ENCODE measurements around the gene CCDC85C.

The CCDC85C gene

GRCh38 chr14:99524091-99524661 lies 79.8 kb downstream of the CCDC85C start:
- peaks cover 40% of the 10 kb centered on the region for H3K4me1 ChIP-seq (ENCODE audit: control insufficient read depth, low read depth, low read length)
- H3K9ac ChIP-seq (ENCODE audit: low read length), result no peak overlapping the region
- no peaks in the 10 kb centered on the region for H3K27me3 ChIP-seq (ENCODE audit: control insufficient read depth, insufficient read depth, low read length)
- no peaks in the 10 kb centered on the region for H3K9me3 ChIP-seq (ENCODE audit: control insufficient read depth, low read depth, low read length)
- H3K36me3 ChIP-seq (ENCODE audit: control insufficient read depth, low read depth, low read length), result no peaks in the 10 kb centered on the region
- no peak overlapping the region for H3K27ac ChIP-seq (ENCODE audit: low read length)
- peak overlapping the region; percentile 20 for H3K4me3 ChIP-seq (ENCODE audit: low read length)

DNA sequence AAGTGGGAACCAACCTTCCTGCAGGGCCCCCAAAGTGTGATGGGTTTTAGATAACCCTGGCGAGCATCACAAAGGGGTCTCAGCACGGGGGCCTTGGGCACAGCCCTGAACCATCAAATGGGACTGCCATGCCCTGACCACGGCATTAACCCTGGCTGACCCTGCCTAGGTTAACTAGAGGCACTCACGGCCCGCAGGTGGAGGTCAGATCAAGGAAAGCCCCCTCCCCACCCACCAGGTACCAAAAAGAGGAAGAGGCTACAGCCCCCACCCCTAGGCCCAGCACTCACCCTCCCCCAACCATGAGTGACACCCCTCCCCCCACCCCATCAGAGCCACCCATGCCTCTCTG lies 80.3 kb downstream of the CCDC85C start:
- no peaks in the 10 kb centered on the region for H3K9me3 ChIP-seq (ENCODE audit: control insufficient read depth, low read depth, low read length)
- peaks cover 40% of the 10 kb centered on the region for H3K4me1 ChIP-seq (ENCODE audit: control insufficient read depth, low read depth, low read length)
- H3K36me3 ChIP-seq (ENCODE audit: control insufficient read depth, low read depth, low read length), result no peaks in the 10 kb centered on the region
- H3K9ac ChIP-seq (ENCODE audit: low read length), result no peak overlapping the region
- H3K27me3 ChIP-seq (ENCODE audit: control insufficient read depth, insufficient read depth, low read length), result no peaks in the 10 kb centered on the region
- no peak overlapping the region for H3K4me3 ChIP-seq (ENCODE audit: low read length)
- H3K27ac ChIP-seq (ENCODE audit: low read length), result no peak overlapping the region

DNA sequence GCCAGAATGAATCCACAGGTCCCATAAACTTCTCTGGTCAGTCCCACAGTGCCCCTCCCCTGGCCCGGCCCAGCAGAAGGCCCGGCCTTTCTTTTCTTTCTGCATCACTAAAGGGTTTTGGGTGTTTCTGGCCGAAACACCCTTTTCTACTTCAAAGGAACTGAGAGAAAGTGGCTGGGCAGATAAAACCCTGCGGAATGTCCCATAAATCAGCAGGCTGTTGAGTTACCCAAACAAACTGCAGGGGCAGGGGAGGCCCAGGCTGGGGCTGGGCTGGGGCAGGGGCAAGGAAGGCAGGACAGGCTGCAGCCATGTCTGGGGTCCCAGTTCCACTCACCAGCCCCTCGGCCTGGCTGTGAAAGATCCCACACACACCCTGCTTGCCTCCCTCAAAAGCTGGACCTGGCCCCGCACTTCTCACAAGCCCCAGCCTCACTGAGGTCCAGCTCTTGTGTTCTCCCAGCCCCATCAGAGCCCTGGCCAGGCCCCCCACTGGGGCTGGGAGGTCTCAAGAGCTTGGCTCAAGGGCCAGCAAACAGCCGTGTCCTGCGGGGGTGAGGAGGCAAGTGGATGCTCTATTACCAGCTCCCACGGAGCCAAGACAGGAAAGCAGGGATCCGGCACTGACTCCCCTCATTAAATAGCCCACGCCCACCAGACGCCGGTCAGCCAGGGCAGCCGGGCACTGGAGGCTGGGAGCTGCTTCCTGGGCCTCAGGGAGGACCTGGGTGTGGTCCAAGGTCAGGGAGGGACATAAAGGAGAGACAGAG lies 80.9 kb downstream of the CCDC85C start:
- no peaks in the 10 kb centered on the region for H3K9me3 ChIP-seq (ENCODE audit: control insufficient read depth, low read depth, low read length)
- H3K4me1 ChIP-seq (ENCODE audit: control insufficient read depth, low read depth, low read length), result peaks cover 39% of the 10 kb centered on the region
- peak overlapping the region; percentile 0 for H3K9ac ChIP-seq (ENCODE audit: low read length)
- H3K27ac ChIP-seq (ENCODE audit: low read length), result no peak overlapping the region
- no peak overlapping the region for H3K4me3 ChIP-seq (ENCODE audit: low read length)
- no peaks in the 10 kb centered on the region for H3K27me3 ChIP-seq (ENCODE audit: control insufficient read depth, insufficient read depth, low read length)
- no peaks in the 10 kb centered on the region for H3K36me3 ChIP-seq (ENCODE audit: control insufficient read depth, low read depth, low read length)

DNA sequence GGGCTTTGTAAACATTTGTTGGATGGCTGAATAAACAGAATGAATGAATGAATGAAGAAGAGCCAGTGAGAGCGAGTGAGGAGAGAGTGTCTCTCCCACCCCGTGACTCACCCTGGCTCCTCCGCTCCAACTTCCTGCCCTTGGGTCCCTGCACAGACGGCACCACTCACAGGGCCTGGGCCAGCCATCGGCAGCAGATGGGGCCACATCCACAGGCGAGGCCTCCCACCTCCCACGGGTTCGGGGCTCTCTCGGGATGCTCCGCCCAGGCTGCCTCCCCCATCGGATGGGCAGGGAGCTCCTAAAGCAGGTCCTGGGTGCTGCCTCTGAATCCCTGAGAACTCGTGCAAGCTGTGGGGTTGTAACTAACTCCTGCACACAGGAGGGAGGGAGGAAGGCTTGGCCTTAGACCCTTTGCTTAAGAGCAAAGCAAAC lies 81.5 kb downstream of the CCDC85C start:
- H3K9ac ChIP-seq (ENCODE audit: low read length), result peak overlapping the region; percentile 0
- H3K4me1 ChIP-seq (ENCODE audit: control insufficient read depth, low read depth, low read length), result peaks cover 33% of the 10 kb centered on the region
- H3K4me3 ChIP-seq (ENCODE audit: low read length), result no peak overlapping the region
- no peaks in the 10 kb centered on the region for H3K9me3 ChIP-seq (ENCODE audit: control insufficient read depth, low read depth, low read length)
- H3K27me3 ChIP-seq (ENCODE audit: control insufficient read depth, insufficient read depth, low read length), result no peaks in the 10 kb centered on the region
- H3K36me3 ChIP-seq (ENCODE audit: control insufficient read depth, low read depth, low read length), result no peaks in the 10 kb centered on the region
- no peak overlapping the region for H3K27ac ChIP-seq (ENCODE audit: low read length)

- H3K9ac ChIP-seq (ENCODE audit: low read length), result no peak overlapping the region
- no peaks in the 10 kb centered on the region for H3K9me3 ChIP-seq (ENCODE audit: control insufficient read depth, low read depth, low read length)
- no peak overlapping the region for H3K4me3 ChIP-seq (ENCODE audit: low read length)
- no peaks in the 10 kb centered on the region for H3K27me3 ChIP-seq (ENCODE audit: control insufficient read depth, insufficient read depth, low read length)
- H3K27ac ChIP-seq (ENCODE audit: low read length), result no peak overlapping the region
- H3K36me3 ChIP-seq (ENCODE audit: control insufficient read depth, low read depth, low read length), result no peaks in the 10 kb centered on the region
- H3K4me1 ChIP-seq (ENCODE audit: control insufficient read depth, low read depth, low read length), result peaks cover 33% of the 10 kb centered on the region
Measured at GRCh38 chr14:99522025-99522401, 82.0 kb downstream of the CCDC85C start.

DNA sequence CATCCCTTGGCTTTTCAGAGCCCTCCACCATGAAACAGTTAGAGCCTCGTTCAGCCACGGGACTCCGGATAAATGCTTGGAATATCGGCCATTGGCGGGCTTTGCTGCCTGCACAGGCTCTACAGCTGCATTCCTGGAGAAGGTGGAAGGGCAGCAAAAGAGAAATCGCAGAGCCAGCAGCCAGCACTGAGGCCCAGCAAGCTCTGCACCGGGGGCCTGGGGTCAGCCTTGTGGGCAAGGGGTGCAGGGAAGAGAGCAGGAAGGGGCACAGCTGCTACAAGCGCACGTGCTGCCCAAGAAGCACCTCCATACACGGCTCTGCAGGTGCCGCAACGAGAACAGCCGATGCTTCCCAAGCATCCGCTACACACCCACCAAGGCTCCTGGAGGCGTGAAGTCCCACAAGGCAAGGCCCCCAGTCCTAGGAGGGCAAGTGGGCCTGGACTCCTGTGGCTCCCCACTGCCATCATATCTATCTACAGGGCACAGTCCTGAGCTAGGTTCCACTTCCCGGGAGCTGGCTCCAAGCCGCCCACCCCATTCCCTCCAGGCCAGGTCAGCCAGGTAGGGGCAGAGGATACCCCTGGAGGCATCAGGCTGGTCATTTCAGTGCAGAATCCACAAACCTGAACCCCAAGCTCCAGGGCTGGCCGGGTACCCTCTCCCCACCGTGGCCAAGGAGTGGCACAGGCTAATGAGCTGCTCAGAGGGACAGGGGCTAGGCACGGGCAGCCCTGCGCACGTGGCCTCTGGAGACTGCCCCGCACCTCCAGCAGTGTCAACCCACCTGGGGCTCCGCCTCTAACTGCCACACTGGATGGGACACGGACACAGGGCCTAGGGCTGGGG lies 82.6 kb downstream of the CCDC85C start:
- no peak overlapping the region for H3K27ac ChIP-seq (ENCODE audit: low read length)
- peaks cover 33% of the 10 kb centered on the region for H3K4me1 ChIP-seq (ENCODE audit: control insufficient read depth, low read depth, low read length)
- H3K9ac ChIP-seq (ENCODE audit: low read length), result no peak overlapping the region
- H3K27me3 ChIP-seq (ENCODE audit: control insufficient read depth, insufficient read depth, low read length), result no peaks in the 10 kb centered on the region
- no peak overlapping the region for H3K4me3 ChIP-seq (ENCODE audit: low read length)
- H3K9me3 ChIP-seq (ENCODE audit: control insufficient read depth, low read depth, low read length), result no peaks in the 10 kb centered on the region
- H3K36me3 ChIP-seq (ENCODE audit: control insufficient read depth, low read depth, low read length), result no peaks in the 10 kb centered on the region

DNA sequence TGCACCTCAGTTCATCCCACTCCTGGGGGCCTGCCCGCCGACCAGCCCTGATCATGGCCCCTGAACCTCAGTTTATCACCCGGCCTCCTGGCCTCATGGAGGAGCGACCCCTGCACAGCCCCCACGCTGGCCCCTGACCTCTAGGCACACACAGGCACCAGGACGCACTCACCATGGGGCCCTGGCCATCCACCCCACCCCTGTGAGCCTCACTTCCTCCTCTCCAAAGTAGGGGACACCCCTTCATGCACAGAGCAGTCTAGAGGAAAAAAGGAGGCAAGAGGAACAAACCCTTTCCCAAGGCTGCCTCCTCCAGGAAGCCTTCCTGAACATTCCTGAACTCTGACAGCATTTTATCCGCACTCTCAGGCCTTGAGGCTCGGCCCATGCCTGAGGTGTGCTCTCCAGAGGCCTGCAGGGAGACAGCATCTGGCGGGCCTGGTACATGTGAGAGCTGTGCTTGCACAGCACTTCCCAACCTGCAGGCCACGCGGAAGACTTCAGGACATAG lies 83.4 kb downstream of the CCDC85C start:
- no peak overlapping the region for H3K4me3 ChIP-seq (ENCODE audit: low read length)
- H3K9ac ChIP-seq (ENCODE audit: low read length), result no peak overlapping the region
- no peaks in the 10 kb centered on the region for H3K9me3 ChIP-seq (ENCODE audit: control insufficient read depth, low read depth, low read length)
- no peak overlapping the region for H3K27ac ChIP-seq (ENCODE audit: low read length)
- no peaks in the 10 kb centered on the region for H3K36me3 ChIP-seq (ENCODE audit: control insufficient read depth, low read depth, low read length)
- peaks cover 33% of the 10 kb centered on the region for H3K4me1 ChIP-seq (ENCODE audit: control insufficient read depth, low read depth, low read length)
- H3K27me3 ChIP-seq (ENCODE audit: control insufficient read depth, insufficient read depth, low read length), result no peaks in the 10 kb centered on the region

GRCh38 chr14:99519931-99520421 lies 84.0 kb downstream of the CCDC85C start:
- no peak overlapping the region for H3K4me3 ChIP-seq (ENCODE audit: low read length)
- H3K9ac ChIP-seq (ENCODE audit: low read length), result no peak overlapping the region
- H3K9me3 ChIP-seq (ENCODE audit: control insufficient read depth, low read depth, low read length), result no peaks in the 10 kb centered on the region
- peaks cover 32% of the 10 kb centered on the region for H3K4me1 ChIP-seq (ENCODE audit: control insufficient read depth, low read depth, low read length)
- no peak overlapping the region for H3K27ac ChIP-seq (ENCODE audit: low read length)
- no peaks in the 10 kb centered on the region for H3K36me3 ChIP-seq (ENCODE audit: control insufficient read depth, low read depth, low read length)
- H3K27me3 ChIP-seq (ENCODE audit: control insufficient read depth, insufficient read depth, low read length), result no peaks in the 10 kb centered on the region

DNA sequence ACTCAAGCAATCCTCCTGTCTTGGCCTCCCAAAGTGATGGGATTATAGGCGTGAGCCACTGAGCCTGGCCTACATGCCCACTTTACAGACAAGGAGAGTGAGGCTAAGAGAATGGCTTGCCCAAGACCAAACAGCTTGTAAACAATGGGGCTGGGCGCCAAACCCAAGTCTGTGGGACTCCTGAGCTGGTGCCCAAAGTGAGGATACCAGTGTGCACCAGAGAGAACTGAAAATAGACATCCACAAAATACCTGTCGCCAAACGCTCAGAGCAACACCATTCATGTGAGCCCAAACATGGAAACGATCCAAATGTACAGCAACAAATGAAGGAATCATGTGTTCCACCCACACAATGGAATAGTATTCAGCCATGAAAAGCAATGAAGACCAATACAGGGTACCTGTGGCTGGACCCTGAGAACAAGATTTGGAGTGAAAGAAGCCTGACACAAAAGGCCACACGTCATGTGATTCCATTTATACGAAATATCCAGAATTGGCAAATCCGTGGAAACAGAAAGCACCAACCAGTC lies 84.6 kb downstream of the CCDC85C start:
- Histone ChIP-seq H3K4me3 (ENCODE audit: low read length) (no peak overlapping the region), H3K27me3 (ENCODE audit: control insufficient read depth, insufficient read depth, low read length) (no peaks in the 10 kb centered on the region), H3K36me3 (ENCODE audit: control insufficient read depth, low read depth, low read length) (no peaks in the 10 kb centered on the region), H3K27ac (ENCODE audit: low read length) (no peak overlapping the region), H3K4me1 (ENCODE audit: control insufficient read depth, low read depth, low read length) (peaks cover 26% of the 10 kb centered on the region), H3K9me3 (ENCODE audit: control insufficient read depth, low read depth, low read length) (no peaks in the 10 kb centered on the region), H3K9ac (ENCODE audit: low read length) (no peak overlapping the region)

DNA sequence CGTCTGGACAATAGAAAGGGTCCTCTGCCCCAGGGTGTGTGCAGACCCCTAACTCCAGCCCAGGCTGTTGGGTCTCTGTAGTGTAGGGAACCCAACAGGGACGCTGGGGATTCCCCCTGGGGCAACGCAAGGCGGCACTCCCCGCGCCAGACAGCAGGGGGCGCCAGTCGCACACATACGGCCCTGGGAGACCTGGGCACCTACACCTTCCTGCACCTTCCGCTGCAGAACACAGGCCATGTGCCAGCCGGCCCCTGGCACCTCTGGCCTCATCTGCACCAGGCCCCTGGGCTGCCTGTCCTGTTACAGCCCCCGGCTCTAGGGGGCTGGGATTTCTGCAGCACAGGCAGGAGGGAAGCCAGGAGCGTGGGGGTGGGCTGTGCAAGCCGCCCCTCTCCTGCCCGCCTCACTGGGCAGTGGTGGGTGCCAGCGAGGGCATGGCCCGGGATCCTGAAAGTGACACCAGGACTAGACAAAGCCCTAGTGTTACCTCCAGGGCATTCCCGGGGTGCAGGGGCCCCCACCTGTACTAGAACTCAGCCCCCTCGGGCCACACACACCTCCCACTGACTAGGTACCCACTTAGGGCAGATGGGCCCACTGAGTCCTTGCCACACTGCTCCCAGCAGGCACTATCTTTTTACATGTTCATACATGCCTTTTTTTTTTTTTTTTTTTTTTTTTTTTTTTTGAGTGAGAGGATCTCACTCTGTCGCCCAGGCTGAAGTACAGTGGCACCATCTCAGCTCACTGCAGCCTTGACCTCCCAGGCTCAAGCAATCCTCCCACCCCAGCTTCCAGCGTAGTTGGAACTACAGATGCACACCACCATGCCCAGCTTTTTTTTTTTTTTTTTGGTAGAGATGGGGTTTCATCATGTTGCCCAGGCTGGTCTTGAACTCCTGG lies 85.3 kb downstream of the CCDC85C start:
- Histone ChIP-seq H3K9ac (ENCODE audit: low read length) (no peak overlapping the region), H3K27ac (ENCODE audit: low read length) (no peak overlapping the region), H3K4me1 (ENCODE audit: control insufficient read depth, low read depth, low read length) (peaks cover 19% of the 10 kb centered on the region), H3K27me3 (ENCODE audit: control insufficient read depth, insufficient read depth, low read length) (no peaks in the 10 kb centered on the region), H3K9me3 (ENCODE audit: control insufficient read depth, low read depth, low read length) (no peaks in the 10 kb centered on the region), H3K36me3 (ENCODE audit: control insufficient read depth, low read depth, low read length) (no peaks in the 10 kb centered on the region), H3K4me3 (ENCODE audit: low read length) (no peak overlapping the region)
